Vagina (tissue), 2 donors: ENCODE results near the gene CNOT2.

Source experiments
- POLR2A ChIP-seq, 2 donors: fragments of 450-650 bp; IDR thresholded peaks; one replicate each; pipeline ENCODE4 v1.6.1; 2017; ENCODE audit warnings: antibody characterized with exemption in 2 of 2, mild to moderate bottlenecking in 2 of 2, moderate library complexity in 2 of 2
- TF ChIP-seq, protein P1 (sequence below), 3 experiments: fragments of 450-650 bp in 2 of 3; fragments of 200-600 bp in 1 of 3; sonication (generic) in 1 of 3; IDR thresholded peaks; one replicate each; pipeline ENCODE4 v1.5.1; 2017 to 2019; ENCODE audit warnings: antibody characterized with exemption in 3 of 3, mild to moderate bottlenecking in 2 of 3, moderate library complexity in 2 of 3

DNA sequence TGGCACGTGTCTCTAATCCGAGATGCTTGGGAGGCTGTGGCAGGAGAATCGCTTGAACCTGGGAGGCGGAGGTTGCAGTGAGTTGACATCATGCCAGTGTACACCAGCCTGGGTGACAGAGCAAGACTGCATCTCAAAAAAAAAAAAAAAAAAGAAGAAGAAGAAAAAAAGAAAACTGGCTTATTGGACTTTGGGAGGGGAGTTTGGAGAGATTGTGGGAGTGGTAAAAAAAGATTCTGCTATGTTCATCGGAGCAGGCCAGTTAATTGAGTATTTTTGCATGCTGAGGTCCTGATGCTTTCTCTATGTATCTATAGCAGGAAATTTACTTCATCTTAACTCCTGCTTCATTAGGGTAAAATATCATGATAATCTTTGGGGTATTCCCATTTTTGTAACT, 11.6 kb downstream of the CNOT2 start:
- TF ChIP-seq, protein P1, sequence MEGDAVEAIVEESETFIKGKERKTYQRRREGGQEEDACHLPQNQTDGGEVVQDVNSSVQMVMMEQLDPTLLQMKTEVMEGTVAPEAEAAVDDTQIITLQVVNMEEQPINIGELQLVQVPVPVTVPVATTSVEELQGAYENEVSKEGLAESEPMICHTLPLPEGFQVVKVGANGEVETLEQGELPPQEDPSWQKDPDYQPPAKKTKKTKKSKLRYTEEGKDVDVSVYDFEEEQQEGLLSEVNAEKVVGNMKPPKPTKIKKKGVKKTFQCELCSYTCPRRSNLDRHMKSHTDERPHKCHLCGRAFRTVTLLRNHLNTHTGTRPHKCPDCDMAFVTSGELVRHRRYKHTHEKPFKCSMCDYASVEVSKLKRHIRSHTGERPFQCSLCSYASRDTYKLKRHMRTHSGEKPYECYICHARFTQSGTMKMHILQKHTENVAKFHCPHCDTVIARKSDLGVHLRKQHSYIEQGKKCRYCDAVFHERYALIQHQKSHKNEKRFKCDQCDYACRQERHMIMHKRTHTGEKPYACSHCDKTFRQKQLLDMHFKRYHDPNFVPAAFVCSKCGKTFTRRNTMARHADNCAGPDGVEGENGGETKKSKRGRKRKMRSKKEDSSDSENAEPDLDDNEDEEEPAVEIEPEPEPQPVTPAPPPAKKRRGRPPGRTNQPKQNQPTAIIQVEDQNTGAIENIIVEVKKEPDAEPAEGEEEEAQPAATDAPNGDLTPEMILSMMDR (IDR thresholded peaks at IDR 0.05): no peak
- TF ChIP-seq POLR2A (IDR thresholded peaks at IDR 0.05): no peak
